ENCODE results near the gene HHAT. TPM values are rescaled to one million over a fixed set of nuclear protein-coding genes. Genes with fewer than 3 reads are reported as not detected.

Gene HHAT
- total and polyA plus RNA-seq, 2 of the 13 experiments (the other 11 are each of a cell fraction or from before 2014, with no cell fraction given), result 2.6 to 4.9 TPM

DNA sequence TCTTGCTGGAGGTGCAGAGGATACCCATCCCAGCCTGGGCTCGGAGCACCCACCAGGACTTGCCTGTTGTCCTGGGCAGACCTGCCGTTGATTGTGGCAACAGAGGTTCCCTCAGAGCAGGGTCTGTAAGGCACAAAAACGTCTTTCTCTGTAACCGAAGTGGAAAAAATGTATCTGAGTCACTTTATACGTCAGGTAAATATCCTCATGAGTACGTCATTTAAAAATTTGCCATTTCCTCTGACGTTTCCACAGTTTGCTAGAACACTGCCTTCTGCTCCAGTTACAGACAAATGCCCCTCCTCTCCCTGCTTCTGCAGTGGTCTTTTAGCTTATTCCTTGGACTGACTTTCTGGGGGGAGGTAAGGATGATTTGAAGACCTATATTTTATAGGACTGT lies 326.8 kb downstream of the HHAT start:
- H3K27me3 ChIP-seq (ENCODE audit: control insufficient read depth in 1 of 2, insufficient read depth in 2 of 2, low read length in 2 of 2), result no peaks in the 10 kb centered on the region
- no peak for FAIRE-seq
- no peak overlapping the region for H3K27ac ChIP-seq (ENCODE audit: extremely low read length, insufficient read depth, low read length)
- H3K36me3 ChIP-seq (replicated peaks in 1 of 2; ENCODE audit: control insufficient read depth in 1 of 2, insufficient read depth in 2 of 2, low read length in 2 of 2), result no peaks in the 10 kb centered on the region
- POLR2A ChIA-PET, result no interaction called here
- no peaks in the 10 kb centered on the region for H3K79me2 ChIP-seq (ENCODE audit: insufficient read depth, low read length)
- in situ Hi-C loops (cut with HindIII; ENCODE audit: extremely low pct_ligation_motif_present, low pct_unique_long_range_greater_than_20kb) (no loop called here), intact Hi-C loops (cut with micrococcal nuclease; ENCODE audit: unreplicated experiment) (no loop called here)
- no peaks in the 10 kb centered on the region for H3K4me1 ChIP-seq (ENCODE audit: insufficient read depth, low read length)
- H3K4me3 ChIP-seq (replicated peaks in 1 of 3; ENCODE audit: insufficient read depth in 1 of 3, low read depth in 2 of 3, low read length in 3 of 3), result no peak overlapping the region
- TF ChIP-seq EEA1 (CRISPR knock-in tag; IDR thresholded peaks at IDR 0.05; ENCODE audit: borderline replicate concordance) (no peak), MAZ (IDR thresholded peaks at IDR 0.05; ENCODE audit: borderline replicate concordance, low read depth, low read length) (no peak), MAZ (CRISPR knock-in tag; IDR thresholded peaks at IDR 0.05; ENCODE audit: low read depth) (no peak), RBM39 (IDR thresholded peaks at IDR 0.05; ENCODE audit: low read depth, low read length, poor library complexity, severe bottlenecking) (no peak), ZNF367 (CRISPR knock-in tag; IDR thresholded peaks at IDR 0.05; ENCODE audit: borderline replicate concordance) (no peak), STAT5B (CRISPR knock-in tag; IDR thresholded peaks at IDR 0.05) (no peak), TERF1 (CRISPR knock-in tag; IDR thresholded peaks at IDR 0.05) (no peak), ZNF879 (CRISPR knock-in tag; IDR thresholded peaks at IDR 0.05) (no peak), ZBTB46 (CRISPR knock-in tag; IDR thresholded peaks at IDR 0.05; ENCODE audit: borderline replicate concordance) (no peak), MTA3 (CRISPR knock-in tag; IDR thresholded peaks at IDR 0.05) (no peak), ZNF781 (CRISPR knock-in tag; IDR thresholded peaks at IDR 0.05; ENCODE audit: borderline replicate concordance, not compliant biosample characterization) (no peak), MEF2D (CRISPR knock-in tag; IDR thresholded peaks at IDR 0.05) (no peak), ZNF337 (CRISPR knock-in tag; IDR thresholded peaks at IDR 0.05; ENCODE audit: borderline replicate concordance, low read depth) (no peak)
- no TSS peak for BruUV-seq (replicated peaks)
- peaks cover 7% of the 10 kb centered on the region; the same call in 1 of the 2 replicates for H3K9me3 ChIP-seq (ENCODE audit: low read length)
- no peak overlapping the region for H2AFZ ChIP-seq (ENCODE audit: low read length)
- CTCF ChIA-PET (ENCODE audit: low intra/inter-chr PET ratio, low total read pairs), result no interaction called here
- H4K20me1 ChIP-seq (ENCODE audit: insufficient read depth, low read length), result no peaks in the 10 kb centered on the region
- no peak for ATAC-seq
- no peak overlapping the region for H3K9ac ChIP-seq (ENCODE audit: insufficient read depth, low read depth, low read length)
- 52% methylated on average over 6 of the region's 7 CpGs for WGBS (ENCODE audit: low lambda C conversion rate)
- no peak for DNase-seq (ENCODE audit: low spot score)
- no peak overlapping the region for H3K4me2 ChIP-seq (ENCODE audit: low read depth, low read length)
